GM12891 (cell line): ENCODE results near the gene MGA.

Experiments
- PAX5 ChIP-seq: IDR thresholded peaks from 2 replicates; pipeline ENCODE4 v1.6.1; 2011; ENCODE audit warnings: low read length, moderate library complexity, mild to moderate bottlenecking; ENCODE audit not compliant: insufficient read depth, severe bottlenecking
- POLR2A ChIP-seq: IDR thresholded peaks from 2 replicates; pipeline ENCODE4 v1.6.1; 2011; ENCODE audit warnings: low read depth, low read length, control low read depth
- POLR2AphosphoS5 ChIP-seq: IDR thresholded peaks from 2 replicates; pipeline ENCODE4 v1.6.1; 2011; ENCODE audit warnings: low read depth, low read length, control low read depth
- POU2F2 ChIP-seq: IDR thresholded peaks from 2 replicates; pipeline ENCODE4 v1.6.1; 2011; ENCODE audit warnings: low read depth, mild to moderate bottlenecking, control low read depth, low read length, moderate library complexity
- SPI1 ChIP-seq: IDR thresholded peaks from 2 replicates; pipeline ENCODE4 v1.6.1; 2011; ENCODE audit warnings: low read depth, low read length, control low read depth
- TAF1 ChIP-seq: IDR thresholded peaks from 2 replicates; pipeline ENCODE4 v1.6.1; 2011; ENCODE audit warnings: low read depth, low read length, control low read depth

- no peak for TF ChIP-seq POLR2A
- no peak for TF ChIP-seq POLR2AphosphoS5
- no peak for TF ChIP-seq POU2F2
- TF ChIP-seq TAF1, result no peak
- no peak for TF ChIP-seq PAX5
- no peak for TF ChIP-seq SPI1
Measured at GRCh38 chr15:41734079-41734478, 73.9 kb downstream of the MGA start.
